ENCODE results near the gene ME3.

ME3 gene

DNA sequence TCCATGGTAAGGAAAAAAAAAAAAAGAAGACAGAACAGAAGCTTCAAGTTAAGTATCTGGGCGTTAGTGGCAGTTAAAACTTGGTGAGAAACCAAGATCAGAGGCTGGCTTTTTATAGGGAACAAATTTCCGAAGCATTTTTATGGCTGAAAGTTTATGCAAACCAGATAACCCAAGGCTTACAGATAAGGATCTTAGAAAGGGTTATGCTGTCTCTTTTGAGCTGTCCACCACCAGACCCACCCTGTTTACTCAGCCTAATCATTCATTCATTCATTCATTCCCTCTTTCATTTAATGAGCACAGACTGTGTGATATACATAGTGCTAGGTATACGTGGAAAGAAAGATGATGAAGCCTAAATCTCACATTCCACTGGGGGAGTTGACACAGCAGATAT, 89.5 kb downstream of the ME3 start:
- no peak for DNase-seq (ENCODE audit: extremely low read depth, insufficient read length)
- Histone ChIP-seq H3K36me3 (ENCODE audit: control insufficient read depth, insufficient read depth, low read length) (no peaks in the 10 kb centered on the region), H3K27me3 (replicated peaks; ENCODE audit: control insufficient read depth, insufficient read depth, low read length) (no peaks in the 10 kb centered on the region), H3K4me3 (replicated peaks; ENCODE audit: low read depth, low read length) (no peak overlapping the region)
- no peak for TF ChIP-seq CTCF (IDR thresholded peaks at IDR 0.05; ENCODE audit: insufficient read depth, low read length, poor library complexity, severe bottlenecking)

DNA sequence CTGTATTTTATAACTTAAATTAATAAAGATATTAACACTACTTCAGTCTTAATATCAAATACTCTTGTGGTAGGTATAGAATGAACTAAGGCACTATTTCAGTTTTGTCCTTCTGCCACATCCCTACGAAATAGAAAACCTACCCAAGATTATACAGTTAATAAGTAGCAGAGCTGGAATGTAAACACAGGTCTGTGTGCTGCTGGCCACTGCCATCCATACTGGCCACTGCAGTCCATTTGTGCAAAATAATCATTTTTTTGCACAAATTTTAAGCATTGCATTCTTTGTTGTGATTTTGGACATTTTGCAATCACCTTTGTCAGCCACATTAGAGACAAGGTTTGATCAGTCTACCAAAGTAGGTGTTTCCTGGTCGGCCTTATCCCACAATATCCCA, 91.9 kb downstream of the ME3 start:
- no peak overlapping the region for H3K4me3 ChIP-seq (replicated peaks; ENCODE audit: low read depth, low read length)
- no peak for TF ChIP-seq CTCF (IDR thresholded peaks at IDR 0.05; ENCODE audit: insufficient read depth, low read length, poor library complexity, severe bottlenecking)
- no peaks in the 10 kb centered on the region for H3K27me3 ChIP-seq (replicated peaks; ENCODE audit: control insufficient read depth, insufficient read depth, low read length)
- H3K36me3 ChIP-seq (ENCODE audit: control insufficient read depth, insufficient read depth, low read length): no peaks in the 10 kb centered on the region
- DNase-seq (ENCODE audit: extremely low read depth, insufficient read length): no peak

- Histone ChIP-seq H3K27me3 (replicated peaks; ENCODE audit: control insufficient read depth, insufficient read depth, low read length) (no peaks in the 10 kb centered on the region), H3K4me3 (replicated peaks; ENCODE audit: low read depth, low read length) (no peak overlapping the region), H3K36me3 (ENCODE audit: control insufficient read depth, insufficient read depth, low read length) (no peaks in the 10 kb centered on the region)
- no peak for DNase-seq (ENCODE audit: extremely low read depth, insufficient read length)
- no peak for TF ChIP-seq CTCF (IDR thresholded peaks at IDR 0.05; ENCODE audit: insufficient read depth, low read length, poor library complexity, severe bottlenecking)
Observed at GRCh38 chr11:86579406-86579731, 93.0 kb downstream of the ME3 start.

GRCh38 chr11:86578727-86579405, 93.5 kb downstream of the ME3 start:
- no peak for TF ChIP-seq CTCF (IDR thresholded peaks at IDR 0.05; ENCODE audit: insufficient read depth, low read length, poor library complexity, severe bottlenecking)
- Histone ChIP-seq H3K27me3 (replicated peaks; ENCODE audit: control insufficient read depth, insufficient read depth, low read length) (no peaks in the 10 kb centered on the region), H3K4me3 (replicated peaks; ENCODE audit: low read depth, low read length) (no peak overlapping the region), H3K36me3 (ENCODE audit: control insufficient read depth, insufficient read depth, low read length) (no peaks in the 10 kb centered on the region)
- no peak for DNase-seq (ENCODE audit: extremely low read depth, insufficient read length)

DNA sequence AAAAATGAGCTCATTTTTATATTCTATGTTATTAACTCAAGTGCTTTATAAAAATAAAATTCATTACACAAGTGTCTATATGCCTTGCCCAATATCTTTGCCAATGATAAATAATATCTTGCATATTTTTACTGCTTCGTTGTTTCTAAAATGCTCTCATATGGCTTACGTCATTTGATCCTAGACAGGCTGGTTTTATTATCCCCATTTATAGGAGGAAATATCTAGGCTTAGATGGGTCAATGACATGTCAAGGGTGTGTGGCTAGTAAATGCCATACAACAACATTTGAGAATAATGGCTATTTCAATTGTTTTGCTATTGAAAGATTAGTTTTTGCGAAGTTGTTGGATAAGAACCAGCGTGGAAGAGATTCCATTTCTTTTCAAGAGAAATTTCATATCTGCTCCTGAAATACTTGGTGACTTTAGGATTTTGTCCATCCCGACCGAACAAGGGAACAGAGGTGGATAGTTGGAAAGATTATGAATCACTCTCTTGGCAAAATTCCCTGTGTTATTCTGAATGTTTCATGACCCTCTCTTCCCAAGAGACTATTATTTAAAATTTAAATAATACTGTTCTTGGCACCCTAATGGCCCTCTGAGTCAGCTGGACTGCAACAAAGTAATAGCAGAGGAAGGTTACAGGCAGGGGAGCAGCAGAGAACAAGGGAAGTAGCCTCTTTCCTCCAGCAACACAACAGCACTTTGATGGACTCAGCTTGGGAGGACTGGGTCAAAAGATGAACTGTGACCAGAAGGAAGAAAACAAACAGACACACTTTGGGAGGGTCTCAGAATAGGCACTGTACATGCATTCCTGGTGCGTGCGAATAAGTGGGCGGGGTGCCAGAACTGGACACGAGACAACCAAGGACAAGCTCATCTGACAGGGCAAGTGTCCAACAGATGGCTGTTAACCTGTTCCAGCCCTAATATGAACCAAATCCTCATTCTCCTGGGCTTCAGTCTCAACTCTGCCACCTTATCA, 94.5 kb downstream of the ME3 start:
- DNase-seq (ENCODE audit: extremely low read depth, insufficient read length): no peak
- H3K4me3 ChIP-seq (replicated peaks; ENCODE audit: low read depth, low read length): no peak overlapping the region
- H3K27me3 ChIP-seq (replicated peaks; ENCODE audit: control insufficient read depth, insufficient read depth, low read length): no peaks in the 10 kb centered on the region

More for the DNA sequence above, 94.5 kb downstream of the ME3 start:
- no peak for TF ChIP-seq CTCF (IDR thresholded peaks at IDR 0.05; ENCODE audit: insufficient read depth, low read length, poor library complexity, severe bottlenecking)
- H3K36me3 ChIP-seq (ENCODE audit: control insufficient read depth, insufficient read depth, low read length): no peaks in the 10 kb centered on the region

Measured in GM06990 (cell line).